ENCODE measurements around the gene ADAM11.

DNA sequence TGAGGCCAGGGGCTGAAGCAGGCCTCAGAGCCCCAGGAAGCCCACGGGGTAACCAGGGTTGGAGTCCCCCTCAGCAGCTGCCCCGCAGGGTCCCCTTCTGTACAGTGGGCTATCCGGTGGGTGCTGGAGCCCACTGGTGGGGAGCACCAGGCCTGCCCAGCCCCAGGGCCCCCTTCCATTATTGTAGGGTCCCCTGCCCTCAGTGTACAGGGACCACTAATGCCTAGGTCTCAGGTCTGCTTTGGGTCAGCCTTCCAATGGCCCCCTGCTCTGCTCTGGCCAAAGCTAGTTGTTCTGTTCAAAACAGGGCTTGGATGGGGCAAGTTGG is 1.1 kb downstream of the ADAM11 start:
- TF ChIP-seq, protein P1, sequence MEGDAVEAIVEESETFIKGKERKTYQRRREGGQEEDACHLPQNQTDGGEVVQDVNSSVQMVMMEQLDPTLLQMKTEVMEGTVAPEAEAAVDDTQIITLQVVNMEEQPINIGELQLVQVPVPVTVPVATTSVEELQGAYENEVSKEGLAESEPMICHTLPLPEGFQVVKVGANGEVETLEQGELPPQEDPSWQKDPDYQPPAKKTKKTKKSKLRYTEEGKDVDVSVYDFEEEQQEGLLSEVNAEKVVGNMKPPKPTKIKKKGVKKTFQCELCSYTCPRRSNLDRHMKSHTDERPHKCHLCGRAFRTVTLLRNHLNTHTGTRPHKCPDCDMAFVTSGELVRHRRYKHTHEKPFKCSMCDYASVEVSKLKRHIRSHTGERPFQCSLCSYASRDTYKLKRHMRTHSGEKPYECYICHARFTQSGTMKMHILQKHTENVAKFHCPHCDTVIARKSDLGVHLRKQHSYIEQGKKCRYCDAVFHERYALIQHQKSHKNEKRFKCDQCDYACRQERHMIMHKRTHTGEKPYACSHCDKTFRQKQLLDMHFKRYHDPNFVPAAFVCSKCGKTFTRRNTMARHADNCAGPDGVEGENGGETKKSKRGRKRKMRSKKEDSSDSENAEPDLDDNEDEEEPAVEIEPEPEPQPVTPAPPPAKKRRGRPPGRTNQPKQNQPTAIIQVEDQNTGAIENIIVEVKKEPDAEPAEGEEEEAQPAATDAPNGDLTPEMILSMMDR (IDR thresholded peaks at IDR 0.05; ENCODE audit: insufficient read depth, low read length, poor library complexity, severe bottlenecking), result no peak
- no peak for TF ChIP-seq EZH2phosphoT487 (conservative IDR thresholded peaks at IDR 0.05; ENCODE audit: low read length)
